Epithelial cell of esophagus (primary cell): Measurements from ENCODE around the gene ANAPC10.
A peak's percentile ranks its signal among the peaks of the same experiment; 100 is the strongest.

Experiments
- DNase-seq: peaks from one replicate; pipeline ENCODE4 v3.0.0; 2010; ENCODE audit warnings: low read depth
- H3K4me3 ChIP-seq: 2 replicates; pipeline ENCODE4 v1.5.1; 2011; ENCODE audit warnings: mild to moderate bottlenecking, low read length, control low read depth
- TF ChIP-seq, protein P1 (sequence below): IDR thresholded peaks from 2 replicates; pipeline ENCODE4 v1.5.1; 2011; ENCODE audit warnings: low read depth, mild to moderate bottlenecking, low read length, control low read depth, inconsistent platforms; ENCODE audit not compliant: insufficient read depth; ENCODE audit errors: missing control alignments

The ANAPC10 gene

DNA sequence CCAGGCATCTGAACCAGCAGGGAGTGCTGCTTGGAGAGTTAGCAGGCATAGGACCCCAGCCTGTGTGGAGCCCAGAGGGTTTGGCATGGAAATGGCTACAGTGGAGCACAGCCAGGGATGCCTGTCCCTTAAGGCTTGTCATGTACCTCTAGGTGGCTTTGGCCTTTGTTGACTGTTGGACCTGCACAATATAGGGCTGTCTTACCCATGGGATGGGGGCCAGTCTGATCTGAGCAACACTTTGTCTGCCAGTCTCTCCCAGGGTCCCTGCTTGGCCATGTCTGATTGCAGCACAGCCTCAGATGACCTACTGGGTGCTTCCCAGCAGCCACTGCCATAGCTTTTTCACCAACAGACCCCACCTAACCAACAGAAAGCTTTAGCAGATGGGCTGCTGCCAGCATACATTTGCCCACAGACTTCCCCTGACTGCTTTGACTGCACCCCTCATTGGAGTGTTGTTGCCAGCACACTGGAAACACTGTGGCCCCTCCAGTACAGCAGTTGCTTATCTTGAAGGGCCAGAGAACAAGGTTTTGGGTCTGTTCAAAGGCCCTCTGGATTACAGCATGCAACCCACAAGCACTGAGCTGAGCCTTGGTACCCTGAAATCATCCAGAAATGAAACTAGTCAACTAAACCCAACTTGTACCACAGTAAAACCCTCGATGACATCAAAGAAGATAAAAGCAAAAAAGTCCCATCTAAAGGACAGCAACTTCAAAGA lies 22.1 kb downstream of the ANAPC10 start:
- TF ChIP-seq, protein P1, sequence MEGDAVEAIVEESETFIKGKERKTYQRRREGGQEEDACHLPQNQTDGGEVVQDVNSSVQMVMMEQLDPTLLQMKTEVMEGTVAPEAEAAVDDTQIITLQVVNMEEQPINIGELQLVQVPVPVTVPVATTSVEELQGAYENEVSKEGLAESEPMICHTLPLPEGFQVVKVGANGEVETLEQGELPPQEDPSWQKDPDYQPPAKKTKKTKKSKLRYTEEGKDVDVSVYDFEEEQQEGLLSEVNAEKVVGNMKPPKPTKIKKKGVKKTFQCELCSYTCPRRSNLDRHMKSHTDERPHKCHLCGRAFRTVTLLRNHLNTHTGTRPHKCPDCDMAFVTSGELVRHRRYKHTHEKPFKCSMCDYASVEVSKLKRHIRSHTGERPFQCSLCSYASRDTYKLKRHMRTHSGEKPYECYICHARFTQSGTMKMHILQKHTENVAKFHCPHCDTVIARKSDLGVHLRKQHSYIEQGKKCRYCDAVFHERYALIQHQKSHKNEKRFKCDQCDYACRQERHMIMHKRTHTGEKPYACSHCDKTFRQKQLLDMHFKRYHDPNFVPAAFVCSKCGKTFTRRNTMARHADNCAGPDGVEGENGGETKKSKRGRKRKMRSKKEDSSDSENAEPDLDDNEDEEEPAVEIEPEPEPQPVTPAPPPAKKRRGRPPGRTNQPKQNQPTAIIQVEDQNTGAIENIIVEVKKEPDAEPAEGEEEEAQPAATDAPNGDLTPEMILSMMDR, result no peak
- no peak for DNase-seq
- no peak overlapping the region for H3K4me3 ChIP-seq

DNA sequence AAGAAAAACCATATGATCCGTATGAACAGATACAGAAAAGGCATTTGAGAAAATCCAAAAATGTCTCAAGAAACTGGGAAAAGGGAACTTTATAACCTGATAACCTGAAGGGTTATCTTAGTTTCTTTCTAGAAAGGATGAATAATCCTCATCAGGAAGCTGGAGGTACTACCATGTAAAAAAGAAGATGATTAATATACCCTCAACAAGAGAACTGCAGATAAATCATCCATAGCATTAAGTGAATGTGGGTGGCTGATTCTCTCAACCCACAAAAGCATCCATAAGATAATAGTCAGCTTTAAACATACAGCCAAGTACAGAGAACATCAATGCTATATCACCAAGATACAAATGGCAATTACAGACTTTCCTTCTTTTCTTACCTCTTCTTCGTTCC lies 26.4 kb downstream of the ANAPC10 start:
- no peak for DNase-seq
- TF ChIP-seq, protein P1, result no peak
- no peak overlapping the region for H3K4me3 ChIP-seq

GRCh38 chr4:145069361-145069760 lies 28.6 kb downstream of the ANAPC10 start:
- TF ChIP-seq, protein P1, result no peak
- DNase-seq, result peak; percentile 66
- no peak overlapping the region for H3K4me3 ChIP-seq

- TF ChIP-seq, protein P1, result no peak
These were observed 31.9 kb downstream of the ANAPC10 start for GRCh38 chr4:145066063-145066501.

DNA sequence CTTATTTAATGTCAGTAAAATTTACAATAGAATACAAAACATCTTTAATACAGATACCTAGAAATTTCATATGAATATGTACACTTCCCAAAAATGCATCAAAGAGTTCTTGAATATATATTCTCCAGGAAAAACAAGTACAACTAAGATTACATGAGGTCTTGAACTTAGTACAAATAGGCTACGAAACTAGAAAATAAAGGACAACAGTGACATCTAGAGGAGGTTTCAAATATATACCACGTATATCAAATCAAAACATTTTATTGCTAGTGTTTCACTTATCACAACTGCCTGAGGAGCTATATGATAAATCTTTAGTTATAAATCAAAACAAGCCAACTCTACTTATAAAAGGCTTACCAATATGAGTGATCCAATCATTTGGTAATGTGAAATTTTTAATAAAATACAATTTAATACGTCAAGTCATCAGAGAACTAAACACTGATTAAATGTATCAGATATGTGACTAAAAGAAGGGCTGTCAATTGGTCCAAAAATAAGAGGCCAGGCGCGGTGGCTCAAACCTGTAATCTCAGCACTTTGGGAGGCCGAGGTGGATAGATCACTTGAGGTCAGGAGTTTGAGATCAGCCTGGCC lies 36.6 kb downstream of the ANAPC10 start:
- TF ChIP-seq, protein P1, result no peak
- peak; percentile 61 for DNase-seq

More at GRCh38 chr4:145066063-145066501, 31.9 kb downstream of the ANAPC10 start:
- DNase-seq, result no peak
- H3K4me3 ChIP-seq, result no peak overlapping the region

GRCh38 chr4:145058256-145058655 lies 39.7 kb downstream of the ANAPC10 start:
- no peak overlapping the region for H3K4me3 ChIP-seq
- TF ChIP-seq, protein P1, result no peak
- DNase-seq, result no peak

More for the DNA sequence above, 36.6 kb downstream of the ANAPC10 start:
- H3K4me3 ChIP-seq, result no peak overlapping the region
